ENCODE measurements around the gene HPSE.

Gene HPSE

DNA sequence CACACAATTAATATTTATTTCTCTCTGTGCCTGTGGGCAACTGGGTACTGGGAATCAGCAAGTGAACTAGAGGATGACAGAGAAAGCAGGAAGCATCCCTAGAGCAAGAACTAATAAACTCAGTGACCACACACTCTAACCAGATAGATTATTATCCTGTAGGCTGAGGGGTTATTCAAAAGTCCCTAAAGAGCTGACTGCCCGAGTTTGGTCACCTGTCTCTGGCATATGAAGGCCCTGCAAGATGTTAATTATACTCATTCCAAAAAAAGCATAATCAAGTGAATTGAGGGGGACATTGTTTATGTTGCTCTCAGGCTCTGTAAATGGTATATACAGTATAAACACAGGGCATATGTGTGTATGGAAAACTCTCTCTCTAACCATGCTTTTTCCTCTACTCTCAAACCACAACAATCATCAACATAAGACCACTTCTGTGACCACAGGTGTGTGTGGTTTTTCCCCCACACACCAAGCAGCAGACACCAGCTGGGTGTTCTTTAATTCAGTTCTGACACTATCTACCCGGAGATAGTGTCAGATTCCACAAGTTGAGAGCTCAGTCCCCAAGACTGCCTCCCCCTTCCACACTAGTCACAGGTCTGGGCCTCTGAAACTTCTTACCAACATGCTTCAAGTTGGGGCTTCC lies 6.2 kb upstream of the HPSE start:
- no peak for DNase-seq (ENCODE audit: low spot score)
- in situ Hi-C loops (cut with MboI; ENCODE audit: low sequenced_read_pairs, unreplicated experiment), result no loop called here

DNA sequence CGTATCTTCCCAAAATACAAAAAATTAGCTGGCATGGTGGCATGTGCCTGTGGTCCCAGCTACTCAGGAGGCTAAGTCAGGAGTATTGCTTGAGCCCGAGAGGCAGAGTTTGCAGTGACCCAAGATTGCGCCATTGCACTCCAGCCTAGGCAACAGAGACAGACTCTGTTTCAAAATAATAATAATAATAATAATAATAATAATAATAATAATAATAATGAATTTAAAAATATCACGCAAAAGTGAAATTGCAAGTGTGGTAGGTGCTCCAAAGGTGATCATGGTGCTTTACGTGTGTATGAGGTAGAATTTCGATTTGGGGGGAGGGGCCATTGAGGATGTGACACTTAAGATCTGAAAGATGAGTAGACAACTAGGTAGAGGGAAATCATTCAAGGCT lies 4.9 kb upstream of the HPSE start:
- no peak for TF ChIP-seq CTCF (IDR thresholded peaks at IDR 0.05; ENCODE audit: borderline replicate concordance, control extremely low read depth, extremely low read depth, insufficient read depth, missing control alignments)
- in situ Hi-C loops (cut with MboI; ENCODE audit: low sequenced_read_pairs, unreplicated experiment), result no loop called here

More for the DNA sequence above, 6.2 kb upstream of the HPSE start:
- TF ChIP-seq CTCF (IDR thresholded peaks at IDR 0.05; ENCODE audit: borderline replicate concordance, control extremely low read depth, extremely low read depth, insufficient read depth, missing control alignments), result no peak

DNA sequence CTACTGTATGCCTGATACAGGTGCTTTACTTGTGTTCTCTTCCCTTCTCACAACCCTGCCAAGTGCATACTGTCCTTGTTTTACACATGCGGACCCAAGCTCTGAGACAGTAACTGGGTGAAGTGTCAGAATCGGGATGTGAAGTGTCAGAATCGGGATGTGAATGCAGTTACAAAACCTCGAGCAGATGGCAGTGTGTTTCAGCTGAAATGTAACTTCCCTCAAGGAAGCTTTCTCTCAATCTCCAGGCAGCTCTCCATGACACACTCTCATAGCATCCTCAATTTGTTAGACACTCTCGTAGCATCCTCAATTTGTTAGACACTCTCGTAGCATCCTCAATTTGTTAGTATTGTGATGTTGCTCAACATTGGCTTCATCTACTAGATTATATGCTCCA lies 1.1 kb upstream of the HPSE start:
- no peak for TF ChIP-seq CTCF (IDR thresholded peaks at IDR 0.05; ENCODE audit: borderline replicate concordance, control extremely low read depth, extremely low read depth, insufficient read depth, missing control alignments)
- in situ Hi-C loops (cut with MboI; ENCODE audit: low sequenced_read_pairs, unreplicated experiment), result no loop called here
- no peak for DNase-seq (ENCODE audit: low spot score)

More for the DNA sequence above, 4.9 kb upstream of the HPSE start:
- no peak for DNase-seq (ENCODE audit: low spot score)

- no peak for TF ChIP-seq CTCF (IDR thresholded peaks at IDR 0.05; ENCODE audit: borderline replicate concordance, control extremely low read depth, extremely low read depth, insufficient read depth, missing control alignments)
- in situ Hi-C loops (cut with MboI; ENCODE audit: low sequenced_read_pairs, unreplicated experiment), result no loop called here
- DNase-seq (ENCODE audit: low spot score), result no peak
These were observed 2.7 kb downstream of the HPSE start for GRCh38 chr4:83331956-83332355.

GRCh38 chr4:83329521-83330110 lies 5.0 kb downstream of the HPSE start:
- in situ Hi-C loops (cut with MboI; ENCODE audit: low sequenced_read_pairs, unreplicated experiment), result no loop called here
- TF ChIP-seq CTCF (IDR thresholded peaks at IDR 0.05; ENCODE audit: borderline replicate concordance, control extremely low read depth, extremely low read depth, insufficient read depth, missing control alignments), result no peak
- no peak for DNase-seq (ENCODE audit: low spot score)

DNA sequence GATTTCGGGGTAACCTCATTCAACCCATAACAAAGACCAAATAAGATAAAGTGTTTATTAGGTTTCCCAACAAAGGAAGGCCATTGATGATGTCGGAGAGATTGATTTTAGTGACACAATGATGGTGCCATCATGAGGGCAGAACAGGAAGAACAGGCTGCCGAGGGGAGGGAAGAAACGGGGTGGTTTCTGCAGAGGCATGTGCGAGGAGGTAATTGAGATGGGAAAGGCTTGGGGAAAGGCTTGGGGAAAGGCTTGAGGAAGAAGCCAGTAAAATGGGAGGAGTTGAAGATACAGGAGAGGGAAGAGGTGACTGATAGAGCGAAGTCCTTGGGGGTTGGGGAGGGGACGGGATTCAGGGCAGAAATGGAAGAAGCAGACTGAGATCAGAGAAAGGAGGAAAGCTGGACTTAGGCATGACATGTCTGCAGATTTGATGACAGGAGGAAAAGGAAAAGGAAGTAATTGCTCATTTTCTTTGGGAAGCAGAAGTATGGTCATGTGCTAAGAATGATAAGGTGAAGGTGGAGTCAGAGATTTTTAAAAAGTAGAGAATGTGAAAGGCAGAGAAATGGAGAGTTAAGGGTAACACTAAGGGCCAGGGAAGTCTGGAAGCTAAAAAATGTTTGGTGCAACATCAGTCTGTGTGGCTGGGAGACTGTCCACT lies 6.0 kb downstream of the HPSE start:
- no peak for DNase-seq (ENCODE audit: low spot score)
- no peak for TF ChIP-seq CTCF (IDR thresholded peaks at IDR 0.05; ENCODE audit: borderline replicate concordance, control extremely low read depth, extremely low read depth, insufficient read depth, missing control alignments)
- in situ Hi-C loops (cut with MboI; ENCODE audit: low sequenced_read_pairs, unreplicated experiment), result no loop called here
